ENCODE results near the gene OARD1. TPM values are rescaled to one million over a fixed set of nuclear protein-coding genes. Genes with fewer than 3 reads are reported as not detected.

The OARD1 gene
- total and polyA plus RNA-seq, 2 donors (not counting 1 experiment from before 2014, with no cell fraction given), result 9.6 to 52.5 TPM

DNA sequence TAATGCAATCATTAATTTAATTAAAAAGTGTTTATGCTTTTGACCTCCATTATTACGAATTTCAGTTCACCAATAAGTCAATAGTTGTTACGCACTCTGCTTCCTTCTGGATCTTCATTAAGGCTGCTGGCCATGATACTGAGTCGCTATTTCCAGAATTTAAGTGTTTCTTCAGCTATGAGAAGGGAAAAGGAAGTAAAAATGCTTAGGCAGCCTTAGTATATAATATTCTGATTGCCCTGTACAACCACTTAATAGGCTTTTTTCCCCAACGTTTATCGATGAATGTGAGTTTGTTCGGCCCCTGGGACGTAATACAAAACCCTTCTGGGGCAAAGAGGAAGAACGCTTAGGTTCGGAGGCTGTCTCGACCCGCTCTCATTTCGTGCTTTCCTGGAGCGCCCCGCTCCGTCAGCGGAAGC is 644 bp downstream of the OARD1 start:
- ChIA-PET POLR2A (no interaction called here), CTCF (interaction anchor here (5.9 kb wide), 1 partner anchor 43 kb away, joined by 26 read pairs; no protein-coding TSS in a partner anchor)
- intact Hi-C loops (cut with micrococcal nuclease), result loop anchor here (1.0 to 10.0 kb wide), 6 partner anchors 65 to 1493 kb away; partner anchors contain the start of genes FOXP4, MRPS10, UBR2 and USP49
- Mint-ChIP-seq H3K4me3 (peak overlapping the region; percentile 94), H3K27me3 (no peaks in the 10 kb centered on the region), H3K9me3 (ENCODE audit: insufficient read depth) (no peaks in the 10 kb centered on the region), H3K4me1 (peaks cover 44% of the 10 kb centered on the region), H3K27ac (peak overlapping the region; percentile 99)
- TF ChIP-seq, protein P1, sequence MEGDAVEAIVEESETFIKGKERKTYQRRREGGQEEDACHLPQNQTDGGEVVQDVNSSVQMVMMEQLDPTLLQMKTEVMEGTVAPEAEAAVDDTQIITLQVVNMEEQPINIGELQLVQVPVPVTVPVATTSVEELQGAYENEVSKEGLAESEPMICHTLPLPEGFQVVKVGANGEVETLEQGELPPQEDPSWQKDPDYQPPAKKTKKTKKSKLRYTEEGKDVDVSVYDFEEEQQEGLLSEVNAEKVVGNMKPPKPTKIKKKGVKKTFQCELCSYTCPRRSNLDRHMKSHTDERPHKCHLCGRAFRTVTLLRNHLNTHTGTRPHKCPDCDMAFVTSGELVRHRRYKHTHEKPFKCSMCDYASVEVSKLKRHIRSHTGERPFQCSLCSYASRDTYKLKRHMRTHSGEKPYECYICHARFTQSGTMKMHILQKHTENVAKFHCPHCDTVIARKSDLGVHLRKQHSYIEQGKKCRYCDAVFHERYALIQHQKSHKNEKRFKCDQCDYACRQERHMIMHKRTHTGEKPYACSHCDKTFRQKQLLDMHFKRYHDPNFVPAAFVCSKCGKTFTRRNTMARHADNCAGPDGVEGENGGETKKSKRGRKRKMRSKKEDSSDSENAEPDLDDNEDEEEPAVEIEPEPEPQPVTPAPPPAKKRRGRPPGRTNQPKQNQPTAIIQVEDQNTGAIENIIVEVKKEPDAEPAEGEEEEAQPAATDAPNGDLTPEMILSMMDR (IDR thresholded peaks at IDR 0.05), result no peak
- no peak for TF ChIP-seq EZH2 (IDR thresholded peaks at IDR 0.05; ENCODE audit: borderline replicate concordance, insufficient read depth, low read depth, low read length, poor library complexity, severe bottlenecking)
- Histone ChIP-seq H3K27ac (ENCODE audit: low read length in 2 of 2) (peak overlapping the region; percentile 96 to 97), H3K36me3 (replicated peaks in 1 of 2; ENCODE audit: control extremely low read depth in 1 of 2, control insufficient read depth in 1 of 2, extremely low read depth in 1 of 2, insufficient read depth in 2 of 2, low read length in 1 of 2) (peaks cover 0 to 32% of the 10 kb centered on the region in 2 experiments), H4K20me1 (ENCODE audit: control insufficient read depth, insufficient read depth, low read length, poor library complexity, severe bottlenecking) (no peaks in the 10 kb centered on the region), H3K9ac (ENCODE audit: low read length) (peak overlapping the region; percentile 97), H3K79me2 (ENCODE audit: control insufficient read depth, insufficient read depth, low read length) (peaks cover 40% of the 10 kb centered on the region), H3K4me2 (replicated peaks; ENCODE audit: low read depth, low read length, poor library complexity, severe bottlenecking) (peak overlapping the region; percentile 89), H3K4me1 (ENCODE audit: control insufficient read depth in 2 of 2, insufficient read depth in 2 of 2, low read length in 2 of 2) (peaks cover 31 to 33% of the 10 kb centered on the region in 2 donors), H3K4me3 (ENCODE audit: control extremely low read depth in 1 of 5, extremely low read depth in 1 of 5, insufficient read depth in 1 of 5, low read depth in 2 of 5, low read length in 4 of 5) (peak overlapping the region; percentile 80 to 97 (median 94)), H3K9me3 (ENCODE audit: control extremely low read depth in 1 of 3, control insufficient read depth in 2 of 3, insufficient read depth in 1 of 3, low read length in 2 of 3) (no peaks in the 10 kb centered on the region), H2AFZ (ENCODE audit: insufficient read depth, low read depth, low read length, poor library complexity, severe bottlenecking) (peak overlapping the region; percentile 86), H3K27me3 (replicated peaks in 1 of 4; ENCODE audit: control extremely low read depth in 1 of 4, control insufficient read depth in 3 of 4, insufficient read depth in 4 of 4, low read length in 3 of 4) (no peaks in the 10 kb centered on the region)
- no peak for DNase-seq
- WGBS (ENCODE audit: insufficient coverage), result under 1% methylated on average over 13 of the region's 16 CpGs
- no peak for ATAC-seq (ENCODE audit: low read depth)

DNA sequence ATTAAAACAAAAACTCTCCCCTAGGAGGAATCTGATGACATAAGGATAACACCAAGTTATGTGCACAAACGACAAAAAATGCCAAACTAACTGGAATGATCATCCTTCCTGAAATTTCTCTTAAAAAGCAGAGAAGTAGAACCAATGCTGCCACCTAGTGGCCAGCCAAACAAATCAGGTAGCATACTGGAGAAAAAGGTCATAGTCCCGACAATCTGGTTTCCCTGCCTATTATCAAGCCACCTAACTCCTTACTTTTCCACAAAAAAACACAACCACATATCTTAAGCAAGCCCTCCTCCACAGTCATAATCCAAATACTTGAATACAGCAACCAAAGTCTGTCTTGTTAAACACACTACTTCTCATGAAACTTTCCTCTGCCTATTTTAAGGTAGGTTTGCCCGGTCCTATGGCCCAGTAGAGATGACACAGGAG is 5.3 kb downstream of the OARD1 start:
- CTCF ChIA-PET, result interaction anchor here (0.7 to 5.9 kb wide), 4 partner anchors 10 to 38 kb away, joined by 3 to 26 read pairs (median 14); partner anchors contain the start of gene APOBEC2
- peaks cover 19% of the 10 kb centered on the region for H3K79me2 ChIP-seq (ENCODE audit: control insufficient read depth, insufficient read depth, low read length)
- H3K9ac ChIP-seq (ENCODE audit: low read length), result no peak overlapping the region
- peak; percentile 82 for DNase-seq
- Mint-ChIP-seq H3K27me3 (no peaks in the 10 kb centered on the region), H3K4me3 (no peak overlapping the region), H3K9me3 (ENCODE audit: insufficient read depth) (no peaks in the 10 kb centered on the region), H3K27ac (peak overlapping the region; percentile 15), H3K4me1 (peaks cover 19% of the 10 kb centered on the region)
- ATAC-seq (ENCODE audit: low read depth), result no peak
- H3K27ac ChIP-seq (ENCODE audit: low read length in 2 of 2), result no peak overlapping the region
- 0% methylated on average over 1 of the region's 3 CpGs for WGBS (ENCODE audit: insufficient coverage)
- intact Hi-C loops (cut with micrococcal nuclease), result loop anchor here (1.0 kb wide), 1 partner anchor 40 kb away; no protein-coding TSS in a partner anchor
- no peaks in the 10 kb centered on the region for H3K27me3 ChIP-seq (replicated peaks in 1 of 4; ENCODE audit: control extremely low read depth in 1 of 4, control insufficient read depth in 3 of 4, insufficient read depth in 4 of 4, low read length in 3 of 4)
- H2AFZ ChIP-seq (ENCODE audit: insufficient read depth, low read depth, low read length, poor library complexity, severe bottlenecking), result peak overlapping the region; percentile 1
- peaks cover 8% of the 10 kb centered on the region in 2 donors for H3K4me1 ChIP-seq (ENCODE audit: control insufficient read depth in 2 of 2, insufficient read depth in 2 of 2, low read length in 2 of 2)
- peaks cover 12 to 70% of the 10 kb centered on the region in 2 experiments for H3K36me3 ChIP-seq (replicated peaks in 1 of 2; ENCODE audit: control extremely low read depth in 1 of 2, control insufficient read depth in 1 of 2, extremely low read depth in 1 of 2, insufficient read depth in 2 of 2, low read length in 1 of 2)
- POLR2A ChIA-PET, result no interaction called here
- H4K20me1 ChIP-seq (ENCODE audit: control insufficient read depth, insufficient read depth, low read length, poor library complexity, severe bottlenecking), result no peaks in the 10 kb centered on the region
- no peak overlapping the region for H3K4me2 ChIP-seq (replicated peaks; ENCODE audit: low read depth, low read length, poor library complexity, severe bottlenecking)
- no peak for TF ChIP-seq EZH2 (IDR thresholded peaks at IDR 0.05; ENCODE audit: borderline replicate concordance, insufficient read depth, low read depth, low read length, poor library complexity, severe bottlenecking)
- TF ChIP-seq, protein P1 (IDR thresholded peaks at IDR 0.05), result peak; percentile 94
- no peaks in the 10 kb centered on the region for H3K9me3 ChIP-seq (ENCODE audit: control extremely low read depth in 1 of 3, control insufficient read depth in 2 of 3, insufficient read depth in 1 of 3, low read length in 2 of 3)
- H3K4me3 ChIP-seq (ENCODE audit: control extremely low read depth in 1 of 5, extremely low read depth in 1 of 5, insufficient read depth in 1 of 5, low read depth in 2 of 5, low read length in 4 of 5), result no peak overlapping the region

Measured in B cell (primary cell).